Retinal pigment epithelial cell (primary cell): ENCODE results near the gene SLC25A53.
A peak's percentile ranks its signal among the peaks of the same experiment; 100 is the strongest.
"Not testable (repeated sequence)": the region's sequence is repeated elsewhere in the genome, so short reads cannot be mapped to it uniquely, and the experiment has no call there.

Source experiments
- DNase-seq: peaks from one replicate; pipeline ENCODE4 v3.0.0-alpha.2; 2010; ENCODE audit warnings: low read depth
- H3K4me3 ChIP-seq: 2 replicates; pipeline ENCODE4 v1.5.1; 2011; ENCODE audit warnings: mild to moderate bottlenecking, low read length, control low read depth, moderate library complexity
- TF ChIP-seq, protein P1 (sequence below): conservative IDR thresholded peaks from 2 replicates; pipeline ENCODE4 v1.5.1; 2011; ENCODE audit warnings: low read depth, low read length, control low read depth, inconsistent platforms

The SLC25A53 gene

DNA sequence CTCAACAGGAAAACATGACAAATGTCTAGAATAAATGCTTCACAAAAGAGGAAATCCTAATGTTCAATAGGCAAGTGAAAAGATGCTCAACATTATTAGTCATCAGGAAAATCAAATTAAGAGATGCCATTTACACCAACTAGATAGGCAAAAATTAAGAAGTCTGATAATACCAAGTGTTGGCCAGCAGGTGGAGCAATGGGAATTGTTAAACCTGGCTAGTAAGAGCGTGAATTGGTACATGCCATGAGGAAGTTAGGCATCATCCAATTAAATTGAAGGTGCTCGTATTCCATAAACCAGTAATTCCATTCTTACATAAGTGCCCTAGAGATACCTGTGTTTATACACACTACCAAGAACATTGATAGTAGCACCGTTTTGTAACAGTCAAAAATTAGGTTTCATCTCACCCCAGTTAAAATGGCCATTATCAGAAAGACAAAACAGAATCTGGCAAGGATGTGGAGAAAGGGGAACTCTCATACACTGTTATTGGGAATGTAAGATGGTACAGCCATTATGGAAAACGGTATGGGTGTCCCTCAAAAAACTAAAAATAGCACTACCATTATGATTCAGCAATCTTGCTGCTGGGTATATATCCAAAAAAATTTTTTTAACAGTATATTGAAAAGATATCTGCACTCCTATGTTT lies 58.5 kb downstream of the SLC25A53 start:
- DNase-seq, result peak; percentile 47
- no peak overlapping the region for H3K4me3 ChIP-seq
- TF ChIP-seq, protein P1, sequence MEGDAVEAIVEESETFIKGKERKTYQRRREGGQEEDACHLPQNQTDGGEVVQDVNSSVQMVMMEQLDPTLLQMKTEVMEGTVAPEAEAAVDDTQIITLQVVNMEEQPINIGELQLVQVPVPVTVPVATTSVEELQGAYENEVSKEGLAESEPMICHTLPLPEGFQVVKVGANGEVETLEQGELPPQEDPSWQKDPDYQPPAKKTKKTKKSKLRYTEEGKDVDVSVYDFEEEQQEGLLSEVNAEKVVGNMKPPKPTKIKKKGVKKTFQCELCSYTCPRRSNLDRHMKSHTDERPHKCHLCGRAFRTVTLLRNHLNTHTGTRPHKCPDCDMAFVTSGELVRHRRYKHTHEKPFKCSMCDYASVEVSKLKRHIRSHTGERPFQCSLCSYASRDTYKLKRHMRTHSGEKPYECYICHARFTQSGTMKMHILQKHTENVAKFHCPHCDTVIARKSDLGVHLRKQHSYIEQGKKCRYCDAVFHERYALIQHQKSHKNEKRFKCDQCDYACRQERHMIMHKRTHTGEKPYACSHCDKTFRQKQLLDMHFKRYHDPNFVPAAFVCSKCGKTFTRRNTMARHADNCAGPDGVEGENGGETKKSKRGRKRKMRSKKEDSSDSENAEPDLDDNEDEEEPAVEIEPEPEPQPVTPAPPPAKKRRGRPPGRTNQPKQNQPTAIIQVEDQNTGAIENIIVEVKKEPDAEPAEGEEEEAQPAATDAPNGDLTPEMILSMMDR, result peak; percentile 66

DNA sequence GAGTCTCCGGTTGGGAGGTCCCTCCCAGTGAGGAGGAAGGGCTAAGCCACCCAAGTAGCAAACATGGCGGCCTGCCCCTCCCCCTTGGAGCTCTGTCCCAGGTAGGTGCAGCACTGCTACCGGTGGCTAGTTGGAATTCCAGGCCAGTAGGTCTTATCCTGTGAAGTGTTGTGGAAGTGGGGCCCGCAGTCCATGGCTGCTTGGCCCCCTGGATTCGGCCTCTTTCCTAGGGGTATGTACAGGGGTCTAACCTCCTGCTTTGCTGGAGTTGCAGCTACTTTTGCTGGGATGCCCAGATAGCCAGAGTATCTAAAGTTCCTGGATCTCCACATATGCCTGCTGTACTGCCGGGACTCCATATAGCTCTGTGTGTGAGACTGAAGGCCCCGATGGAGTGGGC lies 70.9 kb downstream of the SLC25A53 start:
- TF ChIP-seq, protein P1, result no peak
- H3K4me3 ChIP-seq, result no peak overlapping the region
- DNase-seq, result no peak

DNA sequence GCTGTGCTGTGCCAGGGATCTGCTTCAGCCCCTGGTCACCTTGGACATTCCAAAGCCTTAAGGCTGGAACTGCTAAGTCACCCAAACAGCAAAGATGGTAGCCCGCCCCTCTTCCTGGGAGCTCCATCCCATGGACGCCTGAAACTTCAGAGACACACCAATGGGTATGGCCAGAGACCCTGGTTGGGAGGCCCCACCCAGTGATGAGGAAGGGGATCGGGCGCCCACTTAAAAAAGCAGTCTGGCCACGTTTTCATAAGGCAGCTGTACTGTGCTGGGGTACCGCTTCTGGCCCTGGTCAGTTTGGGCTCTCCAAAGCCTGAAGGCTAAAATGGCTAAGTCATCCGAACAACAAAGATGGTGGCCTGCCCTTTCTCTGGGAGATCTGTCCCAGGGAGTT lies 71.3 kb downstream of the SLC25A53 start:
- TF ChIP-seq, protein P1, result no peak
- DNase-seq, result no peak
- H3K4me3 ChIP-seq, result no peak overlapping the region

DNA sequence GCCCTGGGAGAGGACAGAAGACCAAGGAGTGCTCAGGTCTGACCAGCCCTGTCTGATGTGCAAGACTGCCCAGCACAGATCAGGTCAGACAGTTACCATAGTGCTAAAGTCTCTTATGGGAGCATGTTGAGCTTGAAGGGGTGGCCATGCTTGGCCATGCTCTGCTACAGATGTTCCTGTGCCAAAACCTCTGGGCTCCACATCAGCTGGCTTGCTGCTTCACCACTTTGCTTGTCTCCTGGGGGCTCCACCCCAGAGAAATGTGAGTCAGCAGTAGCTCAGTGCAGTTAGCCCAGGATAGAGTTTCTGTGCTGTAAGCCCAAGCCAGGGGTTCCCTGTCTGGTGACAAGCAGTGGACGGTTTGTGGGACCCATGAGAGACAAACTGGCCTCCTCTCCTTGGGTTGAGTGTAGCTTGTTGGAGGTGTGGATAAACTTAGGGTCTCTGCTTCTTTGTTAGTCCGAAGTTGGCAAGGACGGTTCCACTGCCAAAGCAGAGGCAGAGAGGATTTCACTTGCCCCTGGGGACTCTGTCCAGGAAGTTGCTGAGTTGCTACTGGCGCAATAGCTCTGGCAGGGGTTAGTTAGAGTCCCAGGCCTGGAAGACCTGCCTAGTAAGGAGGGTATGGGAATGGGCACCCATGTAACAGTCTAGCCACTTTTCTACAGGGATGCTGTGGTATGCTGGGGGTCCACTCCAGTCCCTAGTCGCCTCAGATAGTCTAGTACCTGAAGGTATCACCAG lies 72.1 kb downstream of the SLC25A53 start:
- no peak overlapping the region for H3K4me3 ChIP-seq
- TF ChIP-seq, protein P1, result no peak
- DNase-seq, result no peak

DNA sequence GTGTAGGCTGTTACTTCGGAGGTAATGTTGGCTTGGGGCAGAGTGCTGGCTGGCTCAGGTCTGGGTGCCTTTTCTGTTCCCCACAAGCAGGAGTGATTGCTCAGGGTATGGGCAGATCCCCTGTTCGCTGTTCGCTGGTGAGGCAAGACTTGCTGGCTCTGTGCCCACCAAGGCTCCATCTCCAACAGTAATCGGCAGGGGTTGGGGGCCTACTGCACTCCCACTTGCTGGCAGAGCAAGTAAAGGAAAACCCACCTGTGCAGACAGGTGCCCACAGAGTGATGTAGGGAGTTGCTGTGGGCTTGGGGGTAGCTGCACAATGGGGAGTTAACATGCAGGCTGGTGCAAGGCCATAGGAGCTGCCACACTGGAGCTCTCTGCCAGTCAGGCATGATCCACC lies 72.7 kb downstream of the SLC25A53 start:
- TF ChIP-seq, protein P1, result no peak
- no peak overlapping the region for H3K4me3 ChIP-seq
- DNase-seq, result no peak

DNA sequence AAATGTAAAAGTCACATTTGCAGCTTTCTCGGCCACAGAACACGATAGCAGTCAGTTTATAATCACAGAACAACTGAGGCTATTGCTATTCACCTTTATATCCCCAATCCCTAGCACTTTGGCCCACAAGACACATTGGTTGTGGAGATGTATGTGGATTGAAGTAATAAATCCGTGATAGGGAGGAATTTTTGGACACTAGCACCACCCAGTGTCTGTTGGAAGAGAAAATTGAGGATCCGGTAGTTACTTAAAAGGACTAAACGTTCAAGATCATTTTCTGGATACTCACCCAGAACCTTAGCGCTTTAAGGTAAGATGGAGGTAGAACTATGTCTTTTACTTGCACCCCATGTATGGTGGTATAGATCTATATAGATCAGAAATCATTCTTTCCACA lies 79.0 kb downstream of the SLC25A53 start:
- DNase-seq, H3K4me3 ChIP-seq: not testable (repeated sequence)

DNA sequence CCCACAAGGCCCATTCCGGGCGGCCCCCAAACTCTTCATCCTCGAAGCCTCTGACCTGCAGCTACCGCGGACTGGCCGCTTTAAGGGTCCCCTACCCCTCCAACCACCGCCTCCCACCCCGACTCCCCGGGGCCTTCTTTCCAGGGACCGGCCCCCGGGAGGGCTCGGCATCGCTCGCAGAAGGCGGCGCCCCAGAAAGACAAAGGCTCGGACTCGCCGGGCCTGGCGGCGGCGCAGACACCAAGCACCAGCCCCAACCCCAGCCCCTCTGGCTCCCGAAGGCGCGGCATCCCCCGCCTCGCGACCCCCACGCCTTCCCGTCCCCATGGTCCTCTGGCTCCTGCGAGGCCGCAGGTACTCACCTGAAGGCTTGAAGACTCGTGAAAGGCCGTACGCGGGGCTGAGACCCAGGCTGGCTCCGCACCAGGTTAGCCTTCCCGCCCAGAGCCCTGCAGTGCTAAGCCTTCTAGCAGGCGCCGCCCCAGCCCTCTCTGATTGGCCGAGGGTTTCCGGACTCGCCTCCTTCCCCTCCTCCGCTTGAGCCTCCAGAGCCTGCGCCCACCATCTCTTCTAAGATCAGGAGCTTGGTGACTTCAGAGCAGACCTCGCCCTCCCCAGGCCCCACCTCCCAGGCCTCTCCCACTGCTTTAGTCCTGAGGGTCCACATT lies 80.9 kb downstream of the SLC25A53 start, which contains the start of gene TMSB15C:
Gene TMSB15C (minus strand): TSS at position 459 of the 668 bp plus-strand sequence.
- H3K4me3 ChIP-seq, DNase-seq: not testable (repeated sequence)

DNA sequence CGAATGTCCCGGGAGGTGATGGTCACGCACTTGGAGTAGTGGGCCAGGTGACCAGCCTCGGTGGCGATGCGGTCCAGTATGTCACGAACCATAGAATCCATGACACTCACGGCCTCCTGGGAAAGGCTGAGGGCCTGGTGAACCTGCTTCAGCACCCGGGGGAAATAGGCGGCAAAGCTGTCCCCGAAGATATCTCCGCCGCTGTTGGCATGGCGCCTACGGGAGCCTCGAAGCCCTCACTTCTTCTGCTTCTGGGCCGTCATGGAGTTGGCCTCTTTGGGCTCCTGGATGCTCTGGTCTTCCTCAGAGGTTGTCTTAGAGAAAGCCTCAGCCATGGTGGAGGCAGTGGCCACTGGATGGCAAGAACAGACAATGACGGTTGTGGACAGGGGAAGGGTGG lies 94.2 kb downstream of the SLC25A53 start:
- DNase-seq, H3K4me3 ChIP-seq: not testable (repeated sequence)

DNA sequence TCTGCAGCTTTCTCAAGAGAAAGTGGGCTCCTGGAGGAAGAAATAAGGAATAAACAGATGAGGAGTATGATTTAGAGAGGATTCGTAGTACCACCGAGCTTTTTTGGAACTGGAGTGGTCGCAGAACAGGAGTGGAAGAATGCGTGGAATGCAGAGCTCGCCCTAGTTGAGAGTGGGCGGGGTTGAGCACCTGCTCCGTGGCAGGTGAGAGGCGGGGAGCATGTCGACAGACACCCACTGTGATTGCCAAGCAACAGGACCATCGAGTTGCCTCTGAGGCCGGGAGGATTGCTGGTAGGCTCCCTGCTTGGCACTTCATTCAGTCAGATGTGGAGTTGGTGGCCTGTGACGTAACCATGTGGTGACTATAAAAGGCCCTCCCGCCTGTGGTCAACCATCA lies 101.9 kb downstream of the SLC25A53 start:
- not testable (repeated sequence) for H3K4me3 ChIP-seq, DNase-seq
